ENCODE results near the gene THAP12.

DNA sequence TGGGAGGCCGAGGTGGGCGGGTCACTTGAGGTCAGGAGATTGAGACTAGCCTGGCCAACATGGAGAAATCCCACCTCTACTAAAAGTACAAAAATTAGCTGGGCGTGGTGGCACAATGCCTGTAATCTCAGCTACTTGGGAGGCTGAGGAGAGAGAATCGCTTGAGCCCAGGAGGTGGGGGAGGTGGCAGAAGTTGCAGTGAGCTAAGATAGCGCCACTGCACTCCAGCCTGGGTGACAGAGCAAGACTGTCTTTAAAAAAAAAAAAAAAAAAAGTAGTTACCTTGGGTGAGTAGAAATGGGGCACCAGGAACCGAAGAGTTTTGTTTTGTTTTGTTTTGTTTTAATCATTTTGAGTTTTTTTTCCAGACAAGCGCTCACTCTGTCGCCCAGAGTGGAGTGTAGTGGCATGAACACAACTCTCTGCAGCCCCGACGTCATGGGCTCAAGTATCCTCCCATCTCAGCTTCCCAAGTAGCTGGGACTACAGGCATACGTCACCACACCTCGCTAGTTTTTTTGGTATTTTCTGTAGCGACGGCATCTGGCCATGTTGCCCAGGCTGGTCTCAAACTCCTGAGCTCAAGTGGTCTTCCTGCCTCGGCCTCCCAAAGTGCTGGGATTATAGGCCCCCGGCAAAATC, 15.8 kb downstream of the THAP12 start:
- TF ChIP-seq, protein P1, sequence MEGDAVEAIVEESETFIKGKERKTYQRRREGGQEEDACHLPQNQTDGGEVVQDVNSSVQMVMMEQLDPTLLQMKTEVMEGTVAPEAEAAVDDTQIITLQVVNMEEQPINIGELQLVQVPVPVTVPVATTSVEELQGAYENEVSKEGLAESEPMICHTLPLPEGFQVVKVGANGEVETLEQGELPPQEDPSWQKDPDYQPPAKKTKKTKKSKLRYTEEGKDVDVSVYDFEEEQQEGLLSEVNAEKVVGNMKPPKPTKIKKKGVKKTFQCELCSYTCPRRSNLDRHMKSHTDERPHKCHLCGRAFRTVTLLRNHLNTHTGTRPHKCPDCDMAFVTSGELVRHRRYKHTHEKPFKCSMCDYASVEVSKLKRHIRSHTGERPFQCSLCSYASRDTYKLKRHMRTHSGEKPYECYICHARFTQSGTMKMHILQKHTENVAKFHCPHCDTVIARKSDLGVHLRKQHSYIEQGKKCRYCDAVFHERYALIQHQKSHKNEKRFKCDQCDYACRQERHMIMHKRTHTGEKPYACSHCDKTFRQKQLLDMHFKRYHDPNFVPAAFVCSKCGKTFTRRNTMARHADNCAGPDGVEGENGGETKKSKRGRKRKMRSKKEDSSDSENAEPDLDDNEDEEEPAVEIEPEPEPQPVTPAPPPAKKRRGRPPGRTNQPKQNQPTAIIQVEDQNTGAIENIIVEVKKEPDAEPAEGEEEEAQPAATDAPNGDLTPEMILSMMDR (optimal IDR thresholded peaks at IDR 0.05 in 1 of 3, IDR thresholded peaks at IDR 0.05 in 1 of 3, conservative IDR thresholded peaks at IDR 0.05 in 1 of 3; ENCODE audit: extremely low read depth in 1 of 3, insufficient read depth in 2 of 3, low read length in 3 of 3) = no peak
- no peak for TF ChIP-seq EZH2 (IDR thresholded peaks at IDR 0.05; ENCODE audit: low read length)

All from keratinocyte (primary cell).